ENCODE measurements around the gene AK4. TPM values are rescaled to one million over a fixed set of nuclear protein-coding genes. Genes with fewer than 3 reads are reported as not detected.

The AK4 gene
- polyA plus RNA-seq, 2 of the 4 experiments (the other 2 are of a cell fraction): 10.6 to 25.9 TPM

- Histone ChIP-seq H3K4me3 (no peak overlapping the region), H3K4me2 (no peak overlapping the region), H3K4me1 (no peaks in the 10 kb centered on the region), H3K9me3 (no peaks in the 10 kb centered on the region), H3K27ac (no peak overlapping the region)
- FAIRE-seq: no peak
- ATAC-seq: no peak
- TF ChIP-seq KDM5A (IDR thresholded peaks at IDR 0.05) (no peak), RARB (CRISPR knock-in tag; IDR thresholded peaks at IDR 0.05) (no peak), CBX8 (IDR thresholded peaks at IDR 0.05) (no peak), POLR2A (IDR thresholded peaks at IDR 0.05; ENCODE audit: low read length) (no peak), HDAC2 (IDR thresholded peaks at IDR 0.05) (no peak), RCOR1 (IDR thresholded peaks at IDR 0.05; ENCODE audit: low read depth, low read length) (no peak), NR3C1 (IDR thresholded peaks at IDR 0.05) (no peak), EHF (CRISPR knock-in tag; IDR thresholded peaks at IDR 0.05) (no peak), SREBF2 (IDR thresholded peaks at IDR 0.05) (no peak), ZC3H11A (IDR thresholded peaks at IDR 0.05) (no peak), E2F6 (IDR thresholded peaks at IDR 0.05; ENCODE audit: borderline replicate concordance, low read depth) (no peak), PHF8 (IDR thresholded peaks at IDR 0.05; ENCODE audit: borderline replicate concordance, low read depth) (no peak), SMC3 (IDR thresholded peaks at IDR 0.05) (no peak), KDM1A (IDR thresholded peaks at IDR 0.05; ENCODE audit: low read depth) (no peak), MAFK (IDR thresholded peaks at IDR 0.05; ENCODE audit: partially characterized antibody) (no peak)
- TF ChIP-seq, protein P1, sequence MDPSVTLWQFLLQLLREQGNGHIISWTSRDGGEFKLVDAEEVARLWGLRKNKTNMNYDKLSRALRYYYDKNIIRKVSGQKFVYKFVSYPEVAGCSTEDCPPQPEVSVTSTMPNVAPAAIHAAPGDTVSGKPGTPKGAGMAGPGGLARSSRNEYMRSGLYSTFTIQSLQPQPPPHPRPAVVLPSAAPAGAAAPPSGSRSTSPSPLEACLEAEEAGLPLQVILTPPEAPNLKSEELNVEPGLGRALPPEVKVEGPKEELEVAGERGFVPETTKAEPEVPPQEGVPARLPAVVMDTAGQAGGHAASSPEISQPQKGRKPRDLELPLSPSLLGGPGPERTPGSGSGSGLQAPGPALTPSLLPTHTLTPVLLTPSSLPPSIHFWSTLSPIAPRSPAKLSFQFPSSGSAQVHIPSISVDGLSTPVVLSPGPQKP (IDR thresholded peaks at IDR 0.05; ENCODE audit: low read depth, low read length): no peak
- TF ChIP-seq, protein P2, sequence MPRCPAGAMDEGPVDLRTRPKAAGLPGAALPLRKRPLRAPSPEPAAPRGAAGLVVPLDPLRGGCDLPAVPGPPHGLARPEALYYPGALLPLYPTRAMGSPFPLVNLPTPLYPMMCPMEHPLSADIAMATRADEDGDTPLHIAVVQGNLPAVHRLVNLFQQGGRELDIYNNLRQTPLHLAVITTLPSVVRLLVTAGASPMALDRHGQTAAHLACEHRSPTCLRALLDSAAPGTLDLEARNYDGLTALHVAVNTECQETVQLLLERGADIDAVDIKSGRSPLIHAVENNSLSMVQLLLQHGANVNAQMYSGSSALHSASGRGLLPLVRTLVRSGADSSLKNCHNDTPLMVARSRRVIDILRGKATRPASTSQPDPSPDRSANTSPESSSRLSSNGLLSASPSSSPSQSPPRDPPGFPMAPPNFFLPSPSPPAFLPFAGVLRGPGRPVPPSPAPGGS (IDR thresholded peaks at IDR 0.05): no peak
- 85% methylated on average over 2 of the region's 2 CpGs for WGBS (ENCODE audit: missing lambda C conversion rate)
- no peak for DNase-seq (ENCODE audit: low read depth in 1 of 2, low spot score in 1 of 2)
- CTCF ChIA-PET: interaction anchor here (0.6 kb wide), 1 partner anchor 445 kb away, joined by 3 read pairs; no protein-coding TSS in a partner anchor
- POLR2A ChIA-PET: no interaction called here
Measured at GRCh38 chr1:65206836-65207235, 58.8 kb downstream of the AK4 start.

DNA sequence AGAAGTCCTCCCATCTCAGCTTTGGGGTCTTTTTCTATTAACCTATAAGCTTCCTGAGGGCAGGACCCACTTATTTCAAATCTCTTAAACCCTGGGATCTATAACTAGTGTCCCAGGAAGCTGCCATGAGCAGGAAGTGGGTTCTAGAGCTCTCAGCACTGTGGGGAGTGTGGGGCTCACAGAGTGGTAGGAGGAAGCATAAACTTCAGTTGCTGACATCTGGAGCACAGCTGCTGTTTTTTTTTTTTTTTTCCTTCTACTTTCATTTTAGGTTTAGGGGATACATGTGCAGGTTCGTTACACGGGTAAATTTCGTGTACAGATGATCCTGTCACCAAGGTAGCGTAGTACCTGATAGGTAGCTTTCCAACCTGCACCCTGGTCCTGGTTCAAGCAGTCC, 59.3 kb downstream of the AK4 start:
- Histone ChIP-seq H3K9me3 (no peaks in the 10 kb centered on the region), H3K27ac (no peak overlapping the region), H3K4me2 (no peak overlapping the region), H3K4me1 (no peaks in the 10 kb centered on the region), H3K4me3 (no peak overlapping the region)
- TF ChIP-seq, protein P2 (IDR thresholded peaks at IDR 0.05): no peak
- no peak for TF ChIP-seq MAFK (IDR thresholded peaks at IDR 0.05; ENCODE audit: partially characterized antibody)
- TF ChIP-seq RFX5 (IDR thresholded peaks at IDR 0.05): no peak
- no peak for TF ChIP-seq HOXB5 (CRISPR knock-in tag; IDR thresholded peaks at IDR 0.05)
- no peak for TF ChIP-seq ZNF302 (CRISPR knock-in tag; IDR thresholded peaks at IDR 0.05)
- TF ChIP-seq HEYL (CRISPR knock-in tag; IDR thresholded peaks at IDR 0.05): no peak
- TF ChIP-seq EHMT2 (IDR thresholded peaks at IDR 0.05; ENCODE audit: low read depth): no peak
- no peak for TF ChIP-seq NPAS2 (CRISPR knock-in tag; IDR thresholded peaks at IDR 0.05; ENCODE audit: borderline replicate concordance)
- TF ChIP-seq SMC3 (IDR thresholded peaks at IDR 0.05): no peak
- no peak for TF ChIP-seq CEBPB (IDR thresholded peaks at IDR 0.05)
- TF ChIP-seq SREBF2 (IDR thresholded peaks at IDR 0.05): no peak
- no peak for TF ChIP-seq POLR2A (IDR thresholded peaks at IDR 0.05; ENCODE audit: low read length)
- FAIRE-seq: no peak
- ChIA-PET POLR2A (no interaction called here), CTCF (interaction anchor here (0.6 to 2.8 kb wide), 3 partner anchors 26 to 445 kb away, joined by 3 to 8 read pairs (median 3); no protein-coding TSS in a partner anchor)
- 86% methylated on average over 4 of the region's 4 CpGs for WGBS (ENCODE audit: missing lambda C conversion rate)
- no peak for DNase-seq (ENCODE audit: low read depth in 1 of 2, low spot score in 1 of 2)
- ATAC-seq: no peak
